Urothelium cell line (cell line): ENCODE measurements around the gene GINS3.

Experiments used
- DNase-seq: peaks from one replicate; pipeline ENCODE4 v3.0.0; 2011; ENCODE audit warnings: low spot score, mixed read lengths
- FAIRE-seq: peaks from 2 replicates; lab custom pipeline; 2011; peaks lifted over from hg19 to GRCh38; lab: Jason Lieb, UNC

GINS3 gene

GRCh38 chr16:58421529-58421928 is 29.3 kb downstream of the GINS3 start:
- DNase-seq (peak; percentile 33), FAIRE-seq (no peak)

GRCh38 chr16:58422809-58423208 is 30.5 kb downstream of the GINS3 start:
- no peak for FAIRE-seq
- DNase-seq: no peak

DNA sequence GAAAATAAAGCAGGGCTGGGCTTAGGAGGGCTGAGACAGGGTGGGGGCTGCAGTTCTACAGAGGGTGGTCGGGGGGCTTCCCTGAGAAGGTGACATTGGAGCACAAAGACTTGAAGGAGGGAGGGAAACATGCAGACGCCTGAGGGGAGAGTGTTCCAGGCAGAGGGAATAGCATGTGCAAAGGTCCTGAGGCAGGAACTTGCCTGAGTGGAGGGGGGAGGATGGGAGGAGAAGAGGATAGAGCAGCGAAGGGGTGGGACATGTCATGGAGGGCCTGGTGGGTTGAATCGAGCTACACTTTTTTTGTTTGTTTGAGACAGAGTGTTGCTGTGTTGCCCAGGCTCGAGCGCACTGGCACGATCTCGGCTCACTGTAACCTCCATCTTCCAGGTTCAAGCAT is 33.0 kb downstream of the GINS3 start:
- FAIRE-seq (no peak), DNase-seq (no peak)

GRCh38 chr16:58425756-58426494 is 33.7 kb downstream of the GINS3 start:
- FAIRE-seq (no peak), DNase-seq (no peak)

DNA sequence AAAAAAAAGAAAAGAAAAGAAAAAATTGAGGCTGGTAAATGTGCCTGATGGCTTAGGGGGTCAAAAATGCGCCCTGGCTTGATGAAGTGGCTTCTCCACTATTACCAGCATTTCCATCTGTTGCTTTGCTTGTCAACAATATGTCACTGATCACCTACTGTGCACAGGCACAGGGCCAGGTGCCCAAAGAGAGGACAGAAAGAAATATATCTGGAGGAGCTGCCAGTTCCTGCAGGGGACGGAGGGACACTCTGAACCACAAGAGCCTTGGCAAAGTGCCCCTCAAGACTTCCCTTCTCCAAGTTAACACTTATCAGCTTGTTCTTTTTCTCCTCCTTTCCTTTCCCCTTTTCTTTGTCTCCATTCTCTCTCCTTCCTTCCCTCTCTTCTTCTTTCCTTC is 34.7 kb downstream of the GINS3 start:
- no peak for DNase-seq
- no peak for FAIRE-seq

GRCh38 chr16:58428621-58429542 is 36.6 kb downstream of the GINS3 start:
- FAIRE-seq: no peak
- DNase-seq: no peak

GRCh38 chr16:58430718-58431117 is 38.4 kb downstream of the GINS3 start:
- DNase-seq (no peak), FAIRE-seq (no peak)

DNA sequence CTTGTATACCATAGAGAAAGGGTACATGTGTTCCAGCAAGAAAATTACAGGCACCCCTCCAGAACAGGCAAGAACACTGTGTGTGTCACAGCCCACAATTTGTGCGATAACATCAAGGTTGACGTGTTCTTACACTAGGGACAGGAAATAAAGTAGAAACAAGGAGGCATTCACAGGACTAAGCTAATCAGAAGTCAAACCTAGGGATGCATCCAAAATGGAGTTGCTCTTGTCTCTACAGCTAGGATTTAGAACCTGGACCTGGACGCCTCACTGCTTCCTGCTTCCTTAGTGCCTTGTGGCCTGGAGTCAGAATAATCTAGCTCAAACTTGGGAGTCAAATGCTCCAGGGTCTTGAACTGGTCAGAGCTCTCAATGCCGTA is 41.3 kb downstream of the GINS3 start:
- FAIRE-seq: no peak

GRCh38 chr16:58435779-58436178 is 43.5 kb downstream of the GINS3 start:
- no peak for DNase-seq
- no peak for FAIRE-seq

More for the DNA sequence above, 41.3 kb downstream of the GINS3 start:
- DNase-seq: no peak

DNA sequence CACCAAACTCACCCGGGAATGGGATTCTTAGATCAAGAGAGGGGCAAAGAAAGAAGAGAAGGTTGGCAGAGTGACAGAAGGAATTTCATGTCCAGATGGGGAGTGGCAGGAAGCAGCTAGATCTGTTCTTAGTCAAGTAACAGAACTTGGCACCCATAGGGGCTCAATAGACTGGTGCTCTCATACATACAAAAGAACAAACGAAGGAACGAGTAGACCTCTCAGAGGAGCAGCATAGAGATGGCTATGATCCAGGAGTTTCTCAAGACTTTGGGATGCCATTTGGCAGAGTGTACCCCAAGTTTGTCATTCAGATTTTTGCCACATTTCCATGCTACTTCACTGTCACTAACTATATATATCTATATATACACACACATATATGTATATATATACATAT is 47.9 kb downstream of the GINS3 start:
- no peak for FAIRE-seq

DNA sequence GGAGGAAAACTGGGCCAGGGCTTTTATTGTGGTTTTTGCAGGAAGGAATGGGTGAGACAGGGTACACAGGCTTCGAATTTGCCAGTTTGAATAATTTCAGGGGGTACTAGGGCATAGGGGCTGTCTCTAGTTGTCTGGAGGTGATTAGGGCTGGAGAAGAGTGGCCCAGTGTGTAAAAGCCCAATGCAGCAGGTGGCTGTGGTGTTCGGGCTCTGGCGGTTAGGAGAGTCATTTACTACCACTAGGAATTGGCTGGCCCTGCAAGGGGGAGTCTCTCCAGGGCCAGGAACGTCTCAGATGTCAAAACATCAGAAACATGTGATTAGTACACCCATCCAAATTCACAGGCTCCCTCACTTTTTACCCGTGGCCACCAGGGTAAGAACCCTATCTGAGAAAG is 50.3 kb downstream of the GINS3 start:
- FAIRE-seq (no peak), DNase-seq (no peak)

More for the DNA sequence above, 47.9 kb downstream of the GINS3 start:
- DNase-seq: no peak

DNA sequence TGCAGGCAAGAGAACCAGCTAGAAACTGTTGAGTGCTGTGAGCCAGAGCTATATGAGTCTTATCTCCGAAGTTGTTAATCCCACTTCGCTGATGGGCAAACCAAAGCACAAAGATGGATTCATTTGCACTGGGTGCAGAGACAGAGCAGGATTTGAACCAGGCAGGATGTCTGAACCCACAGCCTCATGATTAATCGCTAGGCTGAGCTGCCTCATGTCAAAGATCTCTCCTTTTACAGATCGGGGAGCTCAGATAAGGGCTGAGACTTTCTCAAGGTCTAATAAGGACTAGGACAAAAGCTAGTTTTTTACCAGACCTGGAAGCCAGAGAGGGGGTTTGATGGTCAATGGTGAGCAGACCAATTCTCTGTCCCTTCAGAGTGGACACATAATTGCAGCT is 51.5 kb downstream of the GINS3 start:
- no peak for DNase-seq
- no peak for FAIRE-seq

DNA sequence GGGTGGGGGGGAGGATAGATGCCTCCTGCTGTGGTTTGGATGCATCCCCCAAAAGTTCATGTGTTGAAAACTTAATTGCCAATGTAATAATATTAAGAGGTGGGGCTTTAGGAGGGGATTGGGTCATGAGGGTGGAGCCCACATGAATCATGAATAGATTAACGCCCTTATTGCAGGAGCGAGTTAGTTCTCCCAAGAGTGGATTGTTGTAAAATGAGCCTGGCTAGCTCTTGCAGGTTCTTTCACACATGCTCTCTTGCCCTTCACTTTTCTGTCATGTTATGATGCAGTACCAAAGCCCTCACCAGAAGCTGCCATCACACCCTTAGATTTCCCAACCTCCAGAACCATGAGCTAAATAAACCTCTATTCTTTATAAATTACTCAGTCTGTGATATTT is 52.0 kb downstream of the GINS3 start:
- DNase-seq: no peak
- no peak for FAIRE-seq

- DNase-seq: no peak
- no peak for FAIRE-seq
Observed at GRCh38 chr16:58448890-58449289, 56.6 kb downstream of the GINS3 start.

- FAIRE-seq: no peak
Observed at GRCh38 chr16:58449306-58449705, 57.0 kb downstream of the GINS3 start.

GRCh38 chr16:58449768-58450167 is 57.5 kb downstream of the GINS3 start:
- FAIRE-seq (no peak), DNase-seq (no peak)

More at GRCh38 chr16:58449306-58449705, 57.0 kb downstream of the GINS3 start:
- no peak for DNase-seq

DNA sequence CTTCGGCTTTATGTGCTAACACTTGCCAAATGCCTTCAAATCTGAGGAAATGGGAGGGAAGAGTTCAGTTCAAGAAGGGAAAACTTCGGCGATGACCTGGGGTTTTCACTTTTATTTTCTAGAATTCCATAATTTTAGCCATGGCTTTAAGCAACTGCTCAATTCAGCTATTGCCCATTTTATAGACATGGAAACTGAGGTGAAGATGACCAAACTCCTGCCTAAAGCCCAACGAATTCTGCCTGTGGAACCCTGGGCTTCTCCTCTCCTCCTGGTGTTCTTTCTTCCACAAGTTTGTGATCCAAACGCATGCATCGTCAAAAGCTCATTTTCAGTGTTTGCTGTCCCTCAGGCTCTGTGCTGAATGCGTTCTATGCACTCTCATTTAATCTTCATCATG is 58.3 kb downstream of the GINS3 start:
- FAIRE-seq (no peak), DNase-seq (no peak)

DNA sequence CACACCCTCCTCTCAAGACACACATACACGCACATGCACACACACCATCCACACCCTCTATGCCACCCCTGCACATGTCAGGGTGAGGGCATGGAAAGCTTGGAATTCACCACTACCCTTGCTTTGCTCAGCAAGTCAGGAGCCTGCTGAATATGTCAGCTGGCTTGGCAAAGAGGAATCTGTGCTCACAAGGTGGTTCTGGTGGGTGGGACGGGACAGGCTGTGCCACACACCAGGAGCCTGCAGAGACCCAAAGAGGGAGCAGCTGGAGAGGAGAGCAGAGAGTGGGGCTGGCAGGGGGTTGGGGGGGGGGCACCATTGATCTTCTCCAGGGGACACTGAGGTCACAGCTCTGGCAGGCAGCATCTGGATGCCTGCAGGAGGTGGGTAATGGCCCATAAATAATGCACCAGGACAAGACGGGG is 59.0 kb downstream of the GINS3 start:
- FAIRE-seq: no peak
- no peak for DNase-seq

DNA sequence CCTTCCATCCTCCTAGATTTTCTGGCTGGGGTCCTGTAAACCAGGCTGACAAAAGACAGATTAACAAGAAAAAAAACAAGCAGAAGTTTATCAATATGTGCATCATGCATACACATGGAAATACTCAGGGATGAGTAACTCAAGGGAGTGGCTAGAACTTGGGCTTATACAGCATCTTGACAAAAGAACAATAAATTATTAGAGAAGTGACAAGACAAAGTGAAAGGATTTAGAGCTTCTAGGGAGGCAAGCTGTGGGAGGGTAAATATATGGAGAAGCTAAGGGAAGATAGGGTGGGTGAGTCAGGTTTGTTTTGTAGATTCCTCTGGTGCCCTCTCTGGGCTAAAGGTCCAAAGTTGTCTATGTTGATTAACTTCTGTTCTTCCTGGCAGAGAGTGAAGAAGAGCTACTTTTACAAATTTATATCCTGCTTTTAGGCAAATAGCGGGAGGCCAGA is 59.7 kb downstream of the GINS3 start:
- FAIRE-seq (no peak), DNase-seq (no peak)

- no peak for DNase-seq
- FAIRE-seq: no peak
Observed at GRCh38 chr16:58452640-58453039, 60.4 kb downstream of the GINS3 start.

- no peak for FAIRE-seq
- no peak for DNase-seq
Observed at GRCh38 chr16:58454178-58454577, 61.9 kb downstream of the GINS3 start.

GRCh38 chr16:58454856-58455255 is 62.6 kb downstream of the GINS3 start:
- no peak for FAIRE-seq

More at GRCh38 chr16:58454856-58455255, 62.6 kb downstream of the GINS3 start:
- no peak for DNase-seq
